Hepatocyte (in vitro differentiated cells): Measurements from ENCODE around the gene UPF2. TPM values are rescaled to one million over a fixed set of nuclear protein-coding genes. Genes with fewer than 3 reads are reported as not detected.

Experiments
- DNase-seq: peaks from one replicate; pipeline ENCODE4 v3.0.0-alpha.2; 2016; ENCODE audit warnings: low spot score
- H2AFZ ChIP-seq: fragments of 200-600 bp; sonication (generic); 2 replicates; pipeline ENCODE4 v1.6.0; 2016; ENCODE audit warnings: antibody characterized with exemption, mild to moderate bottlenecking
- H3K27ac ChIP-seq: fragments of 200-600 bp; sonication (generic); 2 replicates; pipeline ENCODE4 v1.5.1; 2016; ENCODE audit warnings: mild to moderate bottlenecking
- H3K27me3 ChIP-seq: fragments of 200-600 bp; sonication (generic); 2 replicates; pipeline ENCODE4 v1.6.1; 2016
- H3K36me3 ChIP-seq: fragments of 200-600 bp; sonication (generic); replicated peaks from 2 replicates; pipeline ENCODE4 v1.5.1; 2016; ENCODE audit warnings: low read depth; ENCODE audit not compliant: insufficient read depth
- H3K4me1 ChIP-seq: fragments of 200-600 bp; sonication (generic); 2 replicates; pipeline ENCODE4 v1.5.1; 2016; ENCODE audit warnings: mild to moderate bottlenecking, moderate library complexity; ENCODE audit not compliant: insufficient read depth
- H3K4me2 ChIP-seq: fragments of 200-600 bp; sonication (generic); 2 replicates; pipeline ENCODE4 v1.6.0; 2016
- H3K4me3 ChIP-seq: fragments of 200-600 bp; sonication (generic); 2 replicates; pipeline ENCODE4 v1.5.1; 2016; ENCODE audit warnings: mild to moderate bottlenecking
- H3K79me2 ChIP-seq: fragments of 200-600 bp; sonication (generic); 2 replicates; pipeline ENCODE4 v1.6.0; 2017; ENCODE audit warnings: mild to moderate bottlenecking
- H3K9me2 ChIP-seq: fragments of 200-600 bp; sonication (generic); replicated peaks from 2 replicates; pipeline ENCODE4 v1.6.0; 2017; ENCODE audit warnings: mild to moderate bottlenecking; ENCODE audit not compliant: insufficient read depth
- H3K9me3 ChIP-seq: fragments of 200-600 bp; sonication (generic); 2 replicates; pipeline ENCODE4 v1.5.1; 2016; ENCODE audit warnings: low read depth, mild to moderate bottlenecking
- H4K20me1 ChIP-seq: fragments of 200-600 bp; sonication (generic); 2 replicates; pipeline ENCODE4 v1.6.0; 2016; ENCODE audit warnings: mild to moderate bottlenecking; ENCODE audit not compliant: insufficient read depth, poor library complexity, severe bottlenecking
- EZH2 ChIP-seq: fragments of 200-600 bp; sonication (generic); IDR thresholded peaks from 2 replicates; pipeline ENCODE4 v1.6.1; 2016; ENCODE audit warnings: antibody characterized with exemption, mild to moderate bottlenecking, borderline replicate concordance
- EZH2phosphoT487 ChIP-seq: fragments of 200-600 bp; sonication (generic); IDR thresholded peaks from one replicate; pipeline ENCODE4 v1.6.1; 2018; ENCODE audit warnings: antibody characterized with exemption, mild to moderate bottlenecking, low read depth, moderate library complexity; ENCODE audit not compliant: unreplicated experiment, severe bottlenecking
- WGBS: methylation state at CpG from one replicate; pipeline ENCODE4 v1.1.6; 2016; ENCODE audit warnings: low lambda C conversion rate; ENCODE audit errors: missing lambda C conversion rate; 5-methylcytosine and 5-hydroxymethylcytosine counted together
- polyA plus RNA-seq: library from polyadenylated mRNA; unstranded; fragments of >200 nt; fragmentation: Nextera tagmentation; extraction: Ambion mirVana; gene quantifications from 2 replicates; pipeline ENCODE4 v1.2.1, GENCODE V29; 2016
- total RNA-seq: library from RNA; depleted of rRNA; stranded (reverse); fragments of >200 nt; gene quantifications from 2 replicates; pipeline ENCODE4 v1.2.3, GENCODE V29; 2014
- TF ChIP-seq, protein P1 (sequence below): fragments of 200-600 bp; sonication (generic); IDR thresholded peaks from 2 replicates; pipeline ENCODE4 v1.5.1; 2016; ENCODE audit warnings: antibody characterized with exemption, mild to moderate bottlenecking; ENCODE audit not compliant: poor library complexity

UPF2 gene
- total and polyA plus RNA-seq, 2 experiments from 2014 or later, result 12.3 to 14.5 TPM

DNA sequence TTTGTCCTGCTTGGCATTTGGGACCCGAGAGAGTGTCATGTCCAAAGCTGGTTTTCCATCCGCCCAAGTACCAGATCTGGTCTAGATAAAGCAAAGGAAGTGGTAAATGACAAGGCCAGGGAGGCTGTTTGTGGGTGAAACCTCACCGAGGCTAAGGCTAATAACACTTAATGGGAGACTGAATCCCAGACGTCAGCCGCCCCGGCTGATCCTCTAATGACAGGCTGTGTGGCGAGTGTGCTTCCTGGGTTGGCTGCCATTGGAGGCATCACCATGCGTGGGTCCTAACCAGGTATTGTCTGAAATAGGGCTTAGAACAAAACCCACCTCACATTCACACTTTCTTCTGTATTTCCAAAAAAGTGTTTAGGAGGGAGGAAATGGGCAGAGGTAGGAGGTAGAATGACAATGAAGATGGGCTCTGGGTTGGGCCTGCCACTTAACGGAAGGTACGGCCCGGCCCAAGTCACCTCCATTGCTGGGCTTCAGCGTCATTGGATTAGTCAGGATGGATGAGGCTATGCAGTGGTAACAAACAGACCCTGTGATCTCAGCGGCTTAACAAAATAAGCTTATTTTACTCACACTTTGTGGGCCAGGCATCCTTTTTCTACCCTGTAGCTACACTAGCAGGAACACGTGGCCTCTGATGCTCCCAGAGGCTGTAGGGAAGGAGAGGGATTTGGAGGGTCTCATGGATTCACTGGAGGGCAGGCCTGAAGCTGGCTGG lies 159.8 kb downstream of the UPF2 start:
- Histone ChIP-seq H3K9me3 (no peaks in the 10 kb centered on the region), H3K79me2 (no peaks in the 10 kb centered on the region), H3K4me2 (no peak overlapping the region), H3K4me1 (peaks cover 6% of the 10 kb centered on the region), H2AFZ (no peak overlapping the region), H4K20me1 (no peaks in the 10 kb centered on the region), H3K36me3 (no peaks in the 10 kb centered on the region), H3K9me2 (no peaks in the 10 kb centered on the region), H3K4me3 (no peak overlapping the region), H3K27me3 (no peaks in the 10 kb centered on the region), H3K27ac (peak overlapping the region; percentile 85)
- 89% methylated on average over 14 of the region's 14 CpGs for WGBS
- TF ChIP-seq EZH2phosphoT487 (no peak), EZH2 (no peak)
- TF ChIP-seq, protein P1, sequence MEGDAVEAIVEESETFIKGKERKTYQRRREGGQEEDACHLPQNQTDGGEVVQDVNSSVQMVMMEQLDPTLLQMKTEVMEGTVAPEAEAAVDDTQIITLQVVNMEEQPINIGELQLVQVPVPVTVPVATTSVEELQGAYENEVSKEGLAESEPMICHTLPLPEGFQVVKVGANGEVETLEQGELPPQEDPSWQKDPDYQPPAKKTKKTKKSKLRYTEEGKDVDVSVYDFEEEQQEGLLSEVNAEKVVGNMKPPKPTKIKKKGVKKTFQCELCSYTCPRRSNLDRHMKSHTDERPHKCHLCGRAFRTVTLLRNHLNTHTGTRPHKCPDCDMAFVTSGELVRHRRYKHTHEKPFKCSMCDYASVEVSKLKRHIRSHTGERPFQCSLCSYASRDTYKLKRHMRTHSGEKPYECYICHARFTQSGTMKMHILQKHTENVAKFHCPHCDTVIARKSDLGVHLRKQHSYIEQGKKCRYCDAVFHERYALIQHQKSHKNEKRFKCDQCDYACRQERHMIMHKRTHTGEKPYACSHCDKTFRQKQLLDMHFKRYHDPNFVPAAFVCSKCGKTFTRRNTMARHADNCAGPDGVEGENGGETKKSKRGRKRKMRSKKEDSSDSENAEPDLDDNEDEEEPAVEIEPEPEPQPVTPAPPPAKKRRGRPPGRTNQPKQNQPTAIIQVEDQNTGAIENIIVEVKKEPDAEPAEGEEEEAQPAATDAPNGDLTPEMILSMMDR, result no peak
- no peak for DNase-seq

DNA sequence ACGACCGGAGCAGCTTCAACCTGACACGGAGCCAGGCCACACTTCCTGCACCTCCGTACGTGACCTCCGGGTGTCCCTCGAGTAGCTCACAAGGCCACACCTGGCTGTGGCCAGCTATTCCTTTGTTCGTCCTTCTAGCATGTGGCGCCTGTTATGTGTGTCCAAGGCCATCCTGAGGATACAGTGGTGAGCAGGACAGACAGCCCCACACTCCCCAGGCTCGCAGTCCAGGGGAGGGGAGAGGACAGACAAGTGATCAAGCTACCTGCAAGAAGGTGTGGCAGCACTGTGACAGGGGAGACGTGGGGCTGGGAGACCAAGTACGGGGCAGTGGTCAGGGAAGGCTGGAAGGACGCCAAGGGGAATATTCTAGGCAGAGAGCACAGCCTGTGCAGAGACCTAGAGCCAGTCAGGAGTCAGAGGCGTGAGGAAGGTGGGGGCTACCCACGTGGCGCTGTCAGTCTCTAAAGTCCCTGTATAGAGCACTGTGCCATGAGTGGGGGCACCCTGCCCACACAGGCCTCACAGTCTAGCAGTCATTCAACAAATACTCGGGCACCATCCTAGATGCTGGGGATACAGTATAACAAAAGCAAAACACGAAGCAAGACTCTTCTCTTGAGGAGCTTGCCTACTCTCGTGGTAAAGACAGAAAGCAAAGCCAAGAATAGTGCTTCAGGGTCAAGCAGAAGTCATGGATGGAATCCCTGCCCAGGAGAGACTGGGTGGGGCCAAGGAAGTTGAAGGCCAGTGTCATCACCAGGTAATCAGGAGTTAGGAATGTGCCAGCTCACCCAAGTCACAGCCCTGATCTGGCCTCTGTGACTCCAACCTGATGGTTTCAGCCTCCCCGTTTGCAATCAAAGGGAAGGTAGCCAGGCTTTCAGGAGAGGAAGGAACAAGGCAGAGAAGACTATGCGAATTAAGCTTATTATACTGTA lies 160.9 kb downstream of the UPF2 start:
- H3K36me3 ChIP-seq, result no peaks in the 10 kb centered on the region
- H3K79me2 ChIP-seq, result no peaks in the 10 kb centered on the region
- H3K27ac ChIP-seq, result peak overlapping the region; percentile 85
- WGBS, result 87% methylated on average over 20 of the region's 21 CpGs
- no peak overlapping the region for H2AFZ ChIP-seq
- H3K4me2 ChIP-seq, result no peak overlapping the region
- no peaks in the 10 kb centered on the region for H3K27me3 ChIP-seq
- TF ChIP-seq, protein P1, result peak; percentile 6
- TF ChIP-seq EZH2phosphoT487 (no peak), EZH2 (no peak)
- no peaks in the 10 kb centered on the region for H3K9me3 ChIP-seq
- H4K20me1 ChIP-seq, result no peaks in the 10 kb centered on the region
- no peak overlapping the region for H3K4me3 ChIP-seq
- peak; percentile 66 for DNase-seq
- peaks cover 10% of the 10 kb centered on the region for H3K4me1 ChIP-seq
- H3K9me2 ChIP-seq, result no peaks in the 10 kb centered on the region

DNA sequence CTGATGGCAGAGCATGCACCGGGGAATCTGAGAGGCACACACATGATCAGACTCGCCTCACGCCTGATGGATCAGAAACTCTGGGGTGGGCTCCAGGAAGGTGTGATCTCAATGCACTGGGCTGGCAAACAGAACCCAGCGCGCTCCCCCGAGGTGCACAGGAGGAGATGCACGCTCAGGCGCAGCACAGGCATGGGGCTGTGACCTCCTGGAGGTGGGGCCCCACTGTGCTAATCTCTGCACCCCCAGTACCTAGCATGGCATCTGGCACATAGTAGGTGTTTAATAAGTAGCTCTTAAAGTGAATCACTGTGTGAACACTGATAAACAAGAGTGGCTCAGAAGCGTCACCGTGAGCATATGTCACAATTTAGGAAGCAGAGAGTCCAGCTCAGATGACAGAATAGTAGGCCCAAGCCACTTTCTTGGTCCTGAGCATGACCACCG lies 161.6 kb downstream of the UPF2 start:
- Histone ChIP-seq H2AFZ (no peak overlapping the region), H3K36me3 (no peaks in the 10 kb centered on the region), H3K9me3 (no peaks in the 10 kb centered on the region), H3K79me2 (no peaks in the 10 kb centered on the region), H3K4me1 (peaks cover 17% of the 10 kb centered on the region), H3K4me3 (no peak overlapping the region), H3K27me3 (no peaks in the 10 kb centered on the region), H4K20me1 (no peaks in the 10 kb centered on the region), H3K27ac (peak overlapping the region; percentile 85), H3K4me2 (no peak overlapping the region), H3K9me2 (no peaks in the 10 kb centered on the region)
- TF ChIP-seq EZH2 (no peak), EZH2phosphoT487 (no peak)
- TF ChIP-seq, protein P1, result no peak
- DNase-seq, result no peak
- 87% methylated on average over 11 of the region's 11 CpGs for WGBS
